ENCODE data around the gene TMEM258. TPM values are rescaled to one million over a fixed set of nuclear protein-coding genes. Genes with fewer than 3 reads are reported as not detected.

The TMEM258 gene
- total RNA-seq, 4 donors from 2014 or later, result 33.6 to 42.8 (median 36.6) TPM

DNA sequence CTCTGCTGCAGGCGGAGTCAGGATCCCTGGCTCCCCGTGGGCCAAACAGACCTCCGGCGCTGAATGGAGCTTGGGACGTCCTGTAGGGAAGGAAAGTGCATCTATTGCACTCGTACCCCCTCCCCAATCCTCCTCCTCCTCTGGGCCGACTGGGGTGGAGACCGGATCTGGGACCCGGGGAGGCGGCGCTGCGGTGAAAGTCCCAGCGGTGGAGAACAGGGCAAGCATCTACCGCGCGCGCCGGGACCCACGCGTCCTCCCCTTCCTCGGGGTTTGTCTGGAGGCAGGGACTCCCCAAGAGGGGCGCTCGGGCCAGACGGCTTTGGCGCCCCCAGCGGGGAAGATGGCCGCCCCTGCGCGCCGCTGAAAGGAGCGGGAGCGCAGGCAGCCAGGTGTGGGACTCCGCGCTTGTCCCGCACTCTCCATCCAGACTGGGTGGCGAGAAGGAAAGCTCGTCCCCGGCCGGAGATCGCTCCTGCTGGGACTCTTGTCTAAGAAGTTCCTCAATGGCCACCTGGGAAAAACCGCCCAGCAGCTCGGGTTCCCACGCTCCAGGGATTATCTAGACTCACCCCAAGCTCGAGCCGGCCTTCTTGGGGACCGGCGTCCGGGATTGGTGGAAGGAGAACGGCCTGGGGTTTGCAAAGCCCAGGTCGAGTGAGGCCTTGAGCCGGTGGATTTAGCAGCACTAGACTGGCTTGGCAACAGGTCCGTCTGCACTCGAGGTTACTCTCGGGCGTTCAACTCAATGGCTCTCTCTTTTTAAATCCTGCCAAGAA, 36.4 kb upstream of the TMEM258 start:
- 8 to 11% methylated on average over 38 to 48 of the region's 55 CpGs for WGBS, 2 donors
- intact Hi-C loops (cut with DNase I; ENCODE audit: low total_unique reads), result no loop called here
- peak overlapping the region; percentile 33 for H3K4me3 ChIP-seq (ENCODE audit: low read depth, poor library complexity, severe bottlenecking)
- TF ChIP-seq, protein P1, sequence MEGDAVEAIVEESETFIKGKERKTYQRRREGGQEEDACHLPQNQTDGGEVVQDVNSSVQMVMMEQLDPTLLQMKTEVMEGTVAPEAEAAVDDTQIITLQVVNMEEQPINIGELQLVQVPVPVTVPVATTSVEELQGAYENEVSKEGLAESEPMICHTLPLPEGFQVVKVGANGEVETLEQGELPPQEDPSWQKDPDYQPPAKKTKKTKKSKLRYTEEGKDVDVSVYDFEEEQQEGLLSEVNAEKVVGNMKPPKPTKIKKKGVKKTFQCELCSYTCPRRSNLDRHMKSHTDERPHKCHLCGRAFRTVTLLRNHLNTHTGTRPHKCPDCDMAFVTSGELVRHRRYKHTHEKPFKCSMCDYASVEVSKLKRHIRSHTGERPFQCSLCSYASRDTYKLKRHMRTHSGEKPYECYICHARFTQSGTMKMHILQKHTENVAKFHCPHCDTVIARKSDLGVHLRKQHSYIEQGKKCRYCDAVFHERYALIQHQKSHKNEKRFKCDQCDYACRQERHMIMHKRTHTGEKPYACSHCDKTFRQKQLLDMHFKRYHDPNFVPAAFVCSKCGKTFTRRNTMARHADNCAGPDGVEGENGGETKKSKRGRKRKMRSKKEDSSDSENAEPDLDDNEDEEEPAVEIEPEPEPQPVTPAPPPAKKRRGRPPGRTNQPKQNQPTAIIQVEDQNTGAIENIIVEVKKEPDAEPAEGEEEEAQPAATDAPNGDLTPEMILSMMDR (IDR thresholded peaks at IDR 0.05), result no peak
- TF ChIP-seq POLR2A (IDR thresholded peaks at IDR 0.05), result no peak
- no peak for DNase-seq (ENCODE audit: low spot score in 2 of 2)

DNA sequence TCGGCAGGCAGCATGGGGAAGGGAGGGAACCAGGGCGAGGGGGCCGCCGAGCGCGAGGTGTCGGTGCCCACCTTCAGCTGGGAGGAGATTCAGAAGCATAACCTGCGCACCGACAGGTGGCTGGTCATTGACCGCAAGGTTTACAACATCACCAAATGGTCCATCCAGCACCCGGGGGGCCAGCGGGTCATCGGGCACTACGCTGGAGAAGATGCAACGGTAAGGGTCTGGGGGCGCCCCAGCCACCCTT, 35.9 kb upstream of the TMEM258 start:
- no peak for TF ChIP-seq POLR2A (IDR thresholded peaks at IDR 0.05)
- TF ChIP-seq, protein P1 (IDR thresholded peaks at IDR 0.05), result no peak
- 0% methylated on average over 12 to 16 of the region's 16 CpGs for WGBS, 2 donors
- DNase-seq (ENCODE audit: low spot score in 2 of 2), result no peak
- intact Hi-C loops (cut with DNase I; ENCODE audit: low total_unique reads), result no loop called here
- peak overlapping the region; percentile 33 for H3K4me3 ChIP-seq (ENCODE audit: low read depth, poor library complexity, severe bottlenecking)

DNA sequence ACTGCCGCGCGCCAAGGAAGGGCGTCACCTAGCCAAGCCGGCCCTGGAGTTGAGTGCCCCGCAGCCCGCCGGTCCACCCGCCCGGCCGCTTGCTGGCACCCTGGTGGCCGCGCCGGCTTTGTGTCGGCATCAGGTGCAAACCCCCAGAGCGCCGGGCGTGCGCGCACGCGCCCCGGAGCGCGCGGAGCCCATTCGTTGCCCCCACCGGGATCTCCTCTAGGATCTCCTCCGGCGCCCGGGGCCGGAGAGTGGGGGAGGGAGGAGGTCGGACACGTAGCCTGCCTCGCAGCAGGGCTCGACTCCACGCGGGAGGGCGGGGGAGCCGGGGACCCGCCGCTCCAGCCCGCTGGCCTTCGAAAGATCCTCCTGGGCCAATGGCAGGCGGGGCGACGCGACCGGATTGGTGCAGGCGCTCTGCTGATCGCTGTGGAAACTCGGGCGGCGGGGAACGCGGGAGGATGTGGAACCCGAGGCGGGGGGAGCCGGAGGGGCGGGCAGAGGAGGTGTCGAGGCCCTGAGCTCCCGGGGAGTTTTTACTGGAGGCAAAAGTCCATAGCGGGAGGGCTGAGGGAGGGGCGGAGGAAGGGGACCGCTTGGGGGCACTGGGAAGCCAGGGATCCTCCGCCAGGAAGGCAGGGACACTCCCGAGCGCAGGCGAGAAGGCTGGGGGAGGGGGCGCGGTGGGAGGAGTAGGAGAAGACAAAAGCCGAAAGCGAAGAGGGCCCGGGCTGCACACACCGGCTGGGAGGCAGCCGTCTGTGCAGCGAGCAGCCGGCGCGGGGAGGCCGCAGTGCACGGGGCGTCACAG, 35.4 kb upstream of the TMEM258 start, which contains the start of gene FADS2:
FADS2 (plus strand) TSS at position 730 of the 808 bp plus-strand sequence. CDS start 91 bp downstream, outside the sequence.
- DNase-seq (ENCODE audit: low spot score in 2 of 2), result peak; percentile 76 to 93
- intact Hi-C loops (cut with DNase I; ENCODE audit: low total_unique reads), result no loop called here
- no peak for TF ChIP-seq POLR2A (IDR thresholded peaks at IDR 0.05)
- TF ChIP-seq, protein P1 (IDR thresholded peaks at IDR 0.05), result no peak
- peak within 1 kb of the TSS; percentile 33 for H3K4me3 ChIP-seq (ENCODE audit: low read depth, poor library complexity, severe bottlenecking)
- 0 to 1% methylated on average over 65 to 74 of the region's 83 CpGs for WGBS, 2 donors

DNA sequence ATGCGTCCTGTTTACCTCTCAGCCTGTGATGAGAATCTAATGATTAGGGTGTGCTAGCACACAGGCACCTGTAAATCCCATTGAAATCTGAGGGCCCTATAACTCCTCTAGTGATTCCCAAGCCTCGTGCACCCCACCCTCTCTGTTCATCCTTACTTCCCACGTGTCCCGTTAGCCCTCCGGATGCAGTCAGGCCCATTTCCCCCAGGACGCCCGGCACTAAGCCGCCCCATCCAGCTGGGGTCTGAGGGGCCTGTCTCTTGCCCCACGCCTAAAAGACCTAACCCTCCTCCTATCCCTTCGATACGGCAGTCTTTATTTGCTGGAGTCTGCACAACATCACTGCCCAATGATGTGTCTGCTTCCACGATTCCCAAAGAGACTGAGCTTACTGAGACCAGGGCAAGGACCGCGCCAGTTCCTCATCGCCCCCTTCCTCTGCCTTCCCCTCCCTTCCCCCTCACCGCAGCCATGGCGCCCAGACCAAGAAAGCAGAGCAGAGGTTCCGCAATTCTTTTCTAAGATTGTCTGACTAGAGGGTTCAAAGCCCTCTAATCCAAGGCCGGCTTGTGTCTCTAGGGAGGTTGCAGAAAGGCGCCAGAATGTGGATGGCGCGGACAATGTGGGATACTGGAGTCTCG, 34.7 kb upstream of the TMEM258 start:
- 36 to 44% methylated on average over 23 of the region's 23 CpGs for WGBS, 2 donors
- H3K4me3 ChIP-seq (ENCODE audit: low read depth, poor library complexity, severe bottlenecking), result peak overlapping the region; percentile 9
- no peak for DNase-seq (ENCODE audit: low spot score in 2 of 2)
- intact Hi-C loops (cut with DNase I; ENCODE audit: low total_unique reads), result no loop called here
- TF ChIP-seq, protein P1 (IDR thresholded peaks at IDR 0.05), result no peak
- no peak for TF ChIP-seq POLR2A (IDR thresholded peaks at IDR 0.05)

DNA sequence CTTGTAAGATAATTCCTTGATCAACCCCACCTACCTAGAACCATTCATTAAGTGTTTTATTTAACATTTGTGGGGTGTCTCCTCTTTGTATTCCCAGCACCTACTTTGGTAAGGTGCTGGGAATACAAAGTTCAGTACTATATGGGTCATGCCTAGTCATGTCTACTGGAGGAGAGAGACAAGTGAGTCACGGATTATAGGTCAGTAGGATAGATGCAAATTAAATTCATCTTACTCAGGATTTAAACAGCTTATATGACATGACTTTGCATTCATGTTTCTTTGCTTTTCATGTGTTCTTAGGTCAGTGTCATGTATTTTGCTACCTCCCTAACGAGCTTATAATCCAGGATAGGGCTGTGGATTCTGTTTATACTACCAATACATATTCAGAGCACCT, 27.8 kb upstream of the TMEM258 start:
- no peak overlapping the region for H3K4me3 ChIP-seq (ENCODE audit: low read depth, poor library complexity, severe bottlenecking)
- no peak for TF ChIP-seq POLR2A (IDR thresholded peaks at IDR 0.05)
- TF ChIP-seq, protein P1 (IDR thresholded peaks at IDR 0.05), result no peak
- 59 to 71% methylated on average over 2 of the region's 2 CpGs for WGBS, 2 donors
- DNase-seq (ENCODE audit: low spot score in 2 of 2), result no peak
- intact Hi-C loops (cut with DNase I; ENCODE audit: low total_unique reads), result no loop called here
